ENCODE results near the gene KCMF1.

DNA sequence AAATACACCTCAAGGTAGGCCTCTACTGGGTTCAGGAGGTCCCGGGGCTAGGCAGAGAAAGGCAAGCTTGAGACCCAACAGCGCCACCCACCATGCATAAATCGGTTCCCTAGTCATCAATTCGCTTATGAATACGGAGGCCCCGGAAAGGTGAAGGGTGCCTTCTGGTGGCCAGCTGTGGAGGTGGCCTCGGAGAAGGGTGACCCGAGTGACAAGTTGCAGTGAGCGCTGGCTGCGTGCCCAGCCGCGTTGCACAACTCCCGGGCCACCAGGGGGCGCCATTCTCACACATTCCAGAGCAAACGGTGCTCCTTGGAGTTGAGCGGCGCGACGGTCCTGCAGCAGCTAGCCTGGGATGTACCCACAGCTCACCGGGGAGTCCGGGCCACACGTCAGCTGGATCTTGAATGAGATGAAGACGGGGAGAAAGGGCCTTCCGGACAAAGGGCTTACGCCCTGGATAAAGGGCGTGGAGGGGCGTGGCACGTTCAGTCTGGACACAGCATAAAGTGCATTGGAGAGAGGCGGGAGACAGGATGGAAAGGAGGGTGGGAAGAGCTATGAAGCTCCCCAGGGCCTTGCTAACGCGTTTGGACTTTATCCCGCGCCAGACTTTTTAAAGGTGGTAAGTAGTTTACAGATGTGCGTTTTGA, 45.1 kb upstream of the KCMF1 start:
- TF ChIP-seq, protein P1, sequence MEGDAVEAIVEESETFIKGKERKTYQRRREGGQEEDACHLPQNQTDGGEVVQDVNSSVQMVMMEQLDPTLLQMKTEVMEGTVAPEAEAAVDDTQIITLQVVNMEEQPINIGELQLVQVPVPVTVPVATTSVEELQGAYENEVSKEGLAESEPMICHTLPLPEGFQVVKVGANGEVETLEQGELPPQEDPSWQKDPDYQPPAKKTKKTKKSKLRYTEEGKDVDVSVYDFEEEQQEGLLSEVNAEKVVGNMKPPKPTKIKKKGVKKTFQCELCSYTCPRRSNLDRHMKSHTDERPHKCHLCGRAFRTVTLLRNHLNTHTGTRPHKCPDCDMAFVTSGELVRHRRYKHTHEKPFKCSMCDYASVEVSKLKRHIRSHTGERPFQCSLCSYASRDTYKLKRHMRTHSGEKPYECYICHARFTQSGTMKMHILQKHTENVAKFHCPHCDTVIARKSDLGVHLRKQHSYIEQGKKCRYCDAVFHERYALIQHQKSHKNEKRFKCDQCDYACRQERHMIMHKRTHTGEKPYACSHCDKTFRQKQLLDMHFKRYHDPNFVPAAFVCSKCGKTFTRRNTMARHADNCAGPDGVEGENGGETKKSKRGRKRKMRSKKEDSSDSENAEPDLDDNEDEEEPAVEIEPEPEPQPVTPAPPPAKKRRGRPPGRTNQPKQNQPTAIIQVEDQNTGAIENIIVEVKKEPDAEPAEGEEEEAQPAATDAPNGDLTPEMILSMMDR (optimal IDR thresholded peaks at IDR 0.05 in 1 of 3, IDR thresholded peaks at IDR 0.05 in 1 of 3, conservative IDR thresholded peaks at IDR 0.05 in 1 of 3; ENCODE audit: extremely low read depth in 1 of 3, insufficient read depth in 2 of 3, low read length in 3 of 3) = peak; percentile 91 to 97 (median 97)
- TF ChIP-seq EZH2 (IDR thresholded peaks at IDR 0.05; ENCODE audit: low read length) = no peak
